HAP-1 (cell line): ENCODE measurements around the gene CAMK2G.
"Not testable (repeated sequence)": the region's sequence is repeated elsewhere in the genome, so short reads cannot be mapped to it uniquely, and the experiment has no call there.

Experiments used
- DNase-seq, 2 experiments: peaks; one replicate each; pipeline ENCODE4 v3.0.0-alpha.2; 2016 to 2020; ENCODE audit warnings: low spot score in 2 of 2
- H3K27me3 ChIP-seq: fragments of 250-450 bp; sonication (Bioruptor Pico); 2 replicates; pipeline ENCODE4 v1.5.1; 2020; ENCODE audit warnings: low read depth, mild to moderate bottlenecking, moderate library complexity
- H3K36me3 ChIP-seq: fragments of 250-450 bp; sonication (Bioruptor Pico); replicated peaks from 2 replicates; pipeline ENCODE4 v1.5.1; 2020; ENCODE audit warnings: mild to moderate bottlenecking
- H3K4me1 ChIP-seq: fragments of 250-450 bp; sonication (Bioruptor Pico); 2 replicates; pipeline ENCODE4 v1.5.1; 2020; ENCODE audit warnings: mild to moderate bottlenecking
- H3K4me3 ChIP-seq: fragments of 250-450 bp; sonication (Bioruptor Pico); 2 replicates; pipeline ENCODE4 v1.5.1; 2020; ENCODE audit warnings: mild to moderate bottlenecking, moderate library complexity
- H3K9me3 ChIP-seq: fragments of 250-450 bp; sonication (Bioruptor Pico); 2 replicates; pipeline ENCODE4 v1.5.1; 2020; ENCODE audit warnings: mild to moderate bottlenecking, moderate library complexity
- in situ Hi-C: fragments of 300-500 bp; cut with MboI; formaldehyde crosslinking; loops from 3 replicates; pipeline ENCODE4 v1.14.3; 2020; ENCODE audit warnings: low sequenced_read_pairs, inconsistent platforms, mixed read lengths

CAMK2G gene

DNA sequence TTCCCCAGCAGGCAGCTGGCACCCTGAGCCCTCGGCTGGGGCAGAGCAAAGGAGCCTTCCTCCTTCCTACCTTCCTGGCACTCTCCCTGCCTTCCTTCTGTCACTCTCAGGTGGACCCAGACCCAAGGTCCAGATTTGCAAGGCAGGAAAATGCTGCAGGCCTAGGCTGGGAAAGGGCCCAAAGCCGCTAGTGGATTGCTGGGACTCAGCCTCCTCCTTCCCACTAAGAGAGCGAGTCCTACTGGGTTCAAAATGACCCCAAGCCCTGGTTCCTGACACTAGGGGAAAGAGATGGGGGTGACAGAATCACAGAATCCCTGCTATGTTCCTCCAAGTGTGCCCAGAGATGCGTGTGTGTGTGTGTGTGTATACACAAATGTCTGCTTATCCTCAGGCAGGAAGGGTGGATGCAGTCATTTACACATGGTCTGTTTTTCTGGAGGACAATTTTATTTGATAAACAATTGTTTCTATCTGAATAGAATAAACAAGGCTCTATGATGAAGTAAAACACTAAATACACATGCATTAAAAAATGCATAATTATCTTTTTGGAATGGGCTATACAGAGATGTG, 35.3 kb upstream of the CAMK2G start:
- no peaks in the 10 kb centered on the region for H3K36me3 ChIP-seq
- no peak overlapping the region for H3K4me3 ChIP-seq
- in situ Hi-C loops: no loop called here
- DNase-seq: no peak
- H3K4me1 ChIP-seq: peaks cover 8% of the 10 kb centered on the region
- H3K27me3 ChIP-seq: peaks cover 10% of the 10 kb centered on the region
- no peaks in the 10 kb centered on the region for H3K9me3 ChIP-seq

DNA sequence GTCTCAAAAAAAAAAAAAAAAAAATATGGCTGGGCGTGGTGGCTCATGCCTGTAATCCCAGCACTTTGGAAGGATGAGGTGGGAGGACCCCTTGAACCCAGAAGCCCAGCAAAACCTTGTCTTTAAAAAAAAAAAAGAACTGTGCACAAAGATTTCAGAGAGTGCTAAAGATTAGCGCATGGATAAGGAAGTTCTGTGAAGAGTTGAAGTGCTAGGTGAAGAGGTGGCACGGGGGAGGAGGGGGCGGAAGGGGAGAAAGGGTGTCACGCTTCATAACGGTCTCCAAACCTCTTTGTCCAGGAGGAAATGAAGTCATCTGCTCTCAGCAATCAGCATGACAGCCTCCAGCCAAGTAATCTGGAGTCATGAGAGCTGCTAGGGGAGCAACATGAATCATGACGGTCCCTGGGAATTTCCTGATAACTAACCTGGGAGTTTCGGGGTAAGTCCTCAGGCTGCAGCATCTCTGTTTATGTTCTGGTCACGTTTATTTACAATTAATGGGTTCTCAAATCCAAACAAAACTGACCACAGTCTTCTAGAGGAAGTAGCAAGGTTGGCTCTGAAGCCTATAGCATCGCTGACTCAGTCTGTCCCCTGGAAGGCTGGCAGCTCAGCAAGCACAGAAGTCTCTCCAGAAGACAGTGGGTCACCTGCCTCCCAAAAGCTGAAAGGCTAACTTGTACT, 34.6 kb upstream of the CAMK2G start:
- peak in 1 of 2 experiments; percentile 34 for DNase-seq
- no peaks in the 10 kb centered on the region for H3K9me3 ChIP-seq
- peaks cover 8% of the 10 kb centered on the region for H3K4me1 ChIP-seq
- H3K27me3 ChIP-seq: peaks cover 10% of the 10 kb centered on the region
- in situ Hi-C loops: no loop called here
- no peak overlapping the region for H3K4me3 ChIP-seq
- H3K36me3 ChIP-seq: no peaks in the 10 kb centered on the region

DNA sequence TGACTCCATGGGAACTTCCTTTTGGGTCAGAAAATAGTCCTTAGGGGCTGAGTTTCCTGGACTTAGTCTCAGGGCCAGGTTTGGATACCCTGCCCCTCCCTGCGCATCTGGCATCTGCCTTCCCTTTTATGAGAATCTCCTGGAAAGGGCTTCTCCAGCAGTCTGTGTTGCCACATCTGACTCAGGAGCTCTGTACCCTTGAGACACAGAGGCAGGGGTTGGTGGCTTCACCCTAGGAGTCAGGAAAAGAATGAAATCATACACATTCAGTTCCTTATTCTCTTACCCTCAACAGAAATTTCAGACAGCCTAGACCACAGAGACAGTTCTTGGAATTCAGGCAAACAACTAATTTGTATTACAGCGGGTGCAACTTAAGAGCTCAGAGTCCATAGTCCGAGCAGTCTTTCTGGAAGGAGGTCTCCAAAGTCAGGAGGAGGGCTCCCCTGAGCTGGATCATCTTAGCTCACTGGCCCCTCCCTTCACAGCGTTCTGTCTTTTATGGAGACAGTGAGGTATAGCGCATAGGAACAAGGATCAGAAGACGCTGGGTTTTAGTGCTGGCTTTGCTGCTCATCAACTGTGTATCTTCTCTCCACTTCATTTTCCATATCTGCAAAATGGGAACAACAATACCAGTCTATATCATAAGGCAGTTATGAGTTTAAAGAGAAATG, 33.6 kb upstream of the CAMK2G start:
- H3K4me3 ChIP-seq: no peak overlapping the region
- no peaks in the 10 kb centered on the region for H3K9me3 ChIP-seq
- in situ Hi-C loops: no loop called here
- H3K36me3 ChIP-seq: no peaks in the 10 kb centered on the region
- DNase-seq: no peak
- H3K4me1 ChIP-seq: peaks cover 8% of the 10 kb centered on the region
- H3K27me3 ChIP-seq: peaks cover 10% of the 10 kb centered on the region

GRCh38 chr10:73906524-73907447, 32.4 kb upstream of the CAMK2G start:
- peaks cover 12% of the 10 kb centered on the region for H3K4me1 ChIP-seq
- H3K4me3 ChIP-seq: no peak overlapping the region
- H3K9me3 ChIP-seq: no peaks in the 10 kb centered on the region
- H3K27me3 ChIP-seq: peaks cover 7% of the 10 kb centered on the region
- H3K36me3 ChIP-seq: no peaks in the 10 kb centered on the region
- DNase-seq: peak in 1 of 2 experiments; percentile 29
- in situ Hi-C loops: no loop called here

- H3K27me3 ChIP-seq: no peaks in the 10 kb centered on the region
- no peak overlapping the region for H3K4me3 ChIP-seq
- DNase-seq: no peak
- peaks cover 12% of the 10 kb centered on the region for H3K4me1 ChIP-seq
- in situ Hi-C loops: no loop called here
- H3K9me3 ChIP-seq: no peaks in the 10 kb centered on the region
- no peaks in the 10 kb centered on the region for H3K36me3 ChIP-seq
These were observed 31.1 kb upstream of the CAMK2G start for GRCh38 chr10:73905256-73906020.

- Histone ChIP-seq H3K27me3 (no peaks in the 10 kb centered on the region), H3K4me3 (no peak overlapping the region), H3K4me1 (peaks cover 7% of the 10 kb centered on the region), H3K9me3 (no peaks in the 10 kb centered on the region), H3K36me3 (no peaks in the 10 kb centered on the region)
- DNase-seq: no peak
- in situ Hi-C loops: no loop called here
These were observed 28.0 kb upstream of the CAMK2G start for GRCh38 chr10:73902351-73902750.

GRCh38 chr10:73901261-73901660, 26.9 kb upstream of the CAMK2G start:
- Histone ChIP-seq H3K4me1 (peaks cover 7% of the 10 kb centered on the region), H3K27me3 (no peaks in the 10 kb centered on the region), H3K9me3 (no peaks in the 10 kb centered on the region), H3K36me3 (no peaks in the 10 kb centered on the region), H3K4me3 (no peak overlapping the region)
- no peak for DNase-seq
- in situ Hi-C loops: no loop called here

- Histone ChIP-seq H3K36me3 (no peaks in the 10 kb centered on the region), H3K4me3 (no peak overlapping the region), H3K4me1 (peaks cover 7% of the 10 kb centered on the region), H3K27me3 (no peaks in the 10 kb centered on the region), H3K9me3 (no peaks in the 10 kb centered on the region)
- DNase-seq: no peak
- in situ Hi-C loops: no loop called here
These were observed 25.7 kb upstream of the CAMK2G start for GRCh38 chr10:73900064-73900463.

- peaks cover 1% of the 10 kb centered on the region for H3K9me3 ChIP-seq
- in situ Hi-C loops: no loop called here
- H3K4me1 ChIP-seq: peaks cover 7% of the 10 kb centered on the region
- no peaks in the 10 kb centered on the region for H3K27me3 ChIP-seq
- no peaks in the 10 kb centered on the region for H3K36me3 ChIP-seq
- H3K4me3 ChIP-seq: no peak overlapping the region
- no peak for DNase-seq
These were observed 25.1 kb upstream of the CAMK2G start for GRCh38 chr10:73899423-73899822.

DNA sequence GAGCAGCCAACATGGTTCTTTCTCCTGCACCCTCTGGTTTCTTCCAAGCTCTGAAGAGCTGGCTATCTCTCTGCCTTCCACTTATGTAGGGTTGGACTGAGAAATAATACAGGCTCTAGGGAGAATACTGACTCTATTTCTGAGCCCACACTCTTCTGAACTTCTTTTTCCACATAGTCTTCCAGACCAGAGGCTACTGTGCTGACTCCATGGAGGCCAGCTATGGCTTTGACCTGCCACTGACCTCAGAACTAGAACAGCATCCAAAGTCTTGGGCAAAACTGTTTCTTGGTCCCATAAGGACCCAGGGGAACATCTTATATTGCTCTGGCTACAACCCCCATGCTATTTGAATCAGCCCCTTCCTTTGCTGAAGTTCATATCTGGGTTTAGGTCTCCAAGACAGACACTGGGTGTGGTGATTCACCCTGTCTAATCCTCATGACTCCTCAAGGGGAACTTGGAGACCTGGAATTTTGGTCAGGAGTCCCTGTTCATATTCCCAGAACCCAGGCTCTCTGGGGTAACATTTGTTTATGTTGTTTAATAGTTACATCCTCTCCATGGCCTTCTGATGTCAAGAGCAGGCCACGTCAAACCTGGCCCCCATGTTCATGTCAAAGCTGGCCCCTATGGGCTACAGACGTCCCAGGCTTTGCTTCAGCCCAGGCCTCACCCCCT, 24.5 kb upstream of the CAMK2G start:
- Histone ChIP-seq H3K4me3 (no peak overlapping the region), H3K36me3 (no peaks in the 10 kb centered on the region), H3K9me3 (peaks cover 7% of the 10 kb centered on the region), H3K4me1 (peaks cover 7% of the 10 kb centered on the region), H3K27me3 (no peaks in the 10 kb centered on the region)
- in situ Hi-C loops: no loop called here
- no peak for DNase-seq

GRCh38 chr10:73897693-73898092, 23.3 kb upstream of the CAMK2G start:
- Histone ChIP-seq H3K9me3 (peaks cover 8% of the 10 kb centered on the region), H3K27me3 (no peaks in the 10 kb centered on the region), H3K4me3 (no peak overlapping the region), H3K4me1 (peaks cover 16% of the 10 kb centered on the region), H3K36me3 (no peaks in the 10 kb centered on the region)
- in situ Hi-C loops: no loop called here
- no peak for DNase-seq

- H3K9me3 ChIP-seq, H3K27me3 ChIP-seq, H3K36me3 ChIP-seq, in situ Hi-C loops, DNase-seq, H3K4me3 ChIP-seq: not testable (repeated sequence)
- peaks cover 14% of the 10 kb centered on the region for H3K4me1 ChIP-seq
These were observed 21.0 kb upstream of the CAMK2G start for GRCh38 chr10:73895381-73895780.
